ENCODE data around the gene MFSD12.

MFSD12 gene

GRCh38 chr19:3555653-3556422 is 1.5 kb downstream of the MFSD12 start:
- DNase-seq: no peak

DNA sequence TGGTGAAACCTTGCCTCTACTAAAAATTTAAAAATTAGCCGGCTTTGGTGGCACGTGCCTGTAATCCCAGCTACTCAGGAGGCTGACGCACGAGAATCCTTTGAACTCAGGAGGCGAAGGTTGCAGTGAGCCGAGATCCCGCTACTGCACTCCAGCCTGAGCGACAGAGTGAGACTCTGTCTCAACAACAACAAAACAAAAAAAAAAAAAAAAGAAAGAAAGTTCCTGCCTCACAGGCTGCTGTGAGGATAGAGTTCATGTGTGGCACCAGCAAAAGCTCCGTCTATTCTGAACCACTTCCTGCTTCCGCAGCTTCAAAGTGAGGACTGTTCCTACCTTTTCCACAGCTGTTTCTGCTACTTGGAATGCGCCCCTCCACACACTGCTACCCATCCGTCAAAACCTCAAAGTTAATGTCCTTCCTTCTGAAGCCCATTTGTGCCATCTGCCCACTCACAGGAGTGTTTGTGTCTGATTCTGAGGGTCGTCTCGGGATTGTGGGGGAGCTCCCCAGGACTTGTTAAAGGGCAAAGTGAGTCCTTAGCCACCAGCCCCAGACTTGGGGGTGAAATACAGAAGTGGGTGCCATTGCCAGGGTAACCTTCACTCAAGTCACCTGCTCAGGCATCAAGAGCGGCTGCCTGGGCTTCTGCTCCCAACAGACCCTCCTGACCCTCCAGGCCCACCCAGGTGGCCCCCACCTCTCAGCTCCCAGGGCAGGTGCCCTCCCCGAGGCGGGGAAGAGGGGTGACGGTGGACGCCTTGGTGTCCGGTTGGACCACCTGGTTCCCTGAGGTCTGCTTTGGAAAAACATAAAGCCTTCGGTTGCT is 2.9 kb downstream of the MFSD12 start:
- DNase-seq: no peak

GRCh38 chr19:3551792-3552095 is 5.6 kb downstream of the MFSD12 start:
- DNase-seq: no peak

GRCh38 chr19:3550947-3551791 is 6.2 kb downstream of the MFSD12 start:
- DNase-seq: no peak

GRCh38 chr19:3549816-3550215 is 7.6 kb downstream of the MFSD12 start:
- DNase-seq: no peak

GRCh38 chr19:3548606-3549005 is 8.8 kb downstream of the MFSD12 start:
- DNase-seq: no peak

DNA sequence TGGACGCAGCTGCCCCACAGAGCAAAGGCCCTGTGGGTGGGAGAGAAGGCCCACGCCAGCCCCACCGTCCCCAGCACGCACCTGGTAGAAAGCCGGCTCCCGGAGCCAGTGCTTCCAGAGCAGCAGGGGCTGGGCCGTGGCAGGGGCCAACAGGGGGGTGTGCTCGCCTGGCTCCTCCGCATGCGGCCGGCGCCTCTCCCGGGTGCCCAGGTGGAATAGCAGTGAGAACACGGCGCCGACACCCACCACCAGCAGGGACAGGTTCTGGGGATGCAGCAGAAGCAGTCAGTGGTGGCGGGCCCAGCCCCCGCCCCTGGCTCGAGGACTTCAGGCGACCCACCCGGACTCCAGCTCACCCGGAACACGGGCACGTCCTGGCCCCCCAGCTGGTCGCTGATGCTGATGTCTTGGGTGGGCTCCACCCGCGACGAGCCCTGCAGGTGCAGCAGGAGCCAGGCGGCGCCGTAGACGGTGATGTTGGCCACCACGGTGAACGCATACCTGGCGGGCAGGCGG is 9.6 kb downstream of the MFSD12 start:
- no peak for DNase-seq

DNA sequence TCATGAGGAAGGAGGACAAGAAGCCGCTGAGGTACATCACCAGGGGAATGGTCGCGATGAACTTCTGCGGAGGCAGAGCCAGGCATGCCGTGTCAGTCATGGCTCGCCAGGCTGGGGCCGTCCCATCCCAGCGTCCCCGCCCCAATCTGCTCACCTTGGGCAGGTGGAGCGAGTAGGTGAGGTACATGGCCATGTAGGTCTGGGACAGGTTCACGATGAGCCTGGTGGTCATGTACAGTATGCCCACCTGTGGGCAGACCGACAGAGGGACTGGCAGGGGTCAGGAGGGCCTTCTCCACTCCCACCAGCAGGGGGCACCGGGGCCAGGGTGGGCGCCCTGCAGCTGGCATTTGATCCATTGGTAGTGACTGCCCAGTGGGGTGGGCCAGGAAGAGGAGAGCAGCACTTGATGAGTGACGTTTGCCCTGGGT is 10.1 kb downstream of the MFSD12 start:
- DNase-seq: no peak

DNA sequence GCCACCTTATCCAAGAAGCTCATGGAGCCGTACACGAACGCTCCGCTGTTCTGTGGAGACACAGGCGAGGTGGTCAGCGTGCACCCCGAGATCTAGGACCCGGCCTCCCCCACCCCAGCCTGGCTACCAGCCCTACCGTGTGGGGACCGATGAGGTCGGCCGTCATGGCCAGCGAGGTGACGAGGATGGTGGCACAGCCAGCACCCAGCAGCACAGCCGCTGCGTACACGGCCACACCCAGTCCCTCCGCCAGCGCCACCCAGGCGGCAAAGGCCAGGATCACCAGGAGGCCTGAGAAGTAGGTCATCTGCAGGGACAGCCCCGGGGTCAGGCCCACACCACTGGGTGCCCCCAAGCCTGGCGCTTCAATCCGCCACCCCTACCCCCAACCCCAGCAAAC is 11.3 kb downstream of the MFSD12 start:
- no peak for DNase-seq

- DNase-seq: no peak
Observed at GRCh38 chr19:3545669-3546034, 11.7 kb downstream of the MFSD12 start.

GRCh38 chr19:3544742-3545668 is 12.4 kb downstream of the MFSD12 start:
- no peak for DNase-seq

GRCh38 chr19:3544058-3544376 is 13.4 kb downstream of the MFSD12 start:
- DNase-seq: no peak

GRCh38 chr19:3543150-3544057 is 14.0 kb downstream of the MFSD12 start:
- no peak for DNase-seq

DNA sequence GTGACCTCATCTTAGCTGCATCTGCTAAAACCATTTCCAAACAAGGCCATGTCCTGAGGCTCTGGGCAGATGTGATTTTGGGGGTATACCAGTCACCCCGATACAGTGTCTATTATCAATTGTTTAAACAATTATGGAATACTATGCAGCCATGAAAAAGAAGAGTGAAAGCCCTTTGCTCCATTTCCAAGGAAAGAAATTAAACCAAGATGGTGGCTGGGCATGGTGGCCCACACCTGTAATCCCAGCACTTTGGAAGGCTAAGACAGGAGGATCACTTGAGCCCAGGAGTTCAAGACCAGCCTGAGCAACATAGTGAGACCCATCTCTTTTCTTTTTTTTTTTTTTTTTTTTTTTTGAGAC is 17.6 kb downstream of the MFSD12 start:
- DNase-seq: no peak

DNA sequence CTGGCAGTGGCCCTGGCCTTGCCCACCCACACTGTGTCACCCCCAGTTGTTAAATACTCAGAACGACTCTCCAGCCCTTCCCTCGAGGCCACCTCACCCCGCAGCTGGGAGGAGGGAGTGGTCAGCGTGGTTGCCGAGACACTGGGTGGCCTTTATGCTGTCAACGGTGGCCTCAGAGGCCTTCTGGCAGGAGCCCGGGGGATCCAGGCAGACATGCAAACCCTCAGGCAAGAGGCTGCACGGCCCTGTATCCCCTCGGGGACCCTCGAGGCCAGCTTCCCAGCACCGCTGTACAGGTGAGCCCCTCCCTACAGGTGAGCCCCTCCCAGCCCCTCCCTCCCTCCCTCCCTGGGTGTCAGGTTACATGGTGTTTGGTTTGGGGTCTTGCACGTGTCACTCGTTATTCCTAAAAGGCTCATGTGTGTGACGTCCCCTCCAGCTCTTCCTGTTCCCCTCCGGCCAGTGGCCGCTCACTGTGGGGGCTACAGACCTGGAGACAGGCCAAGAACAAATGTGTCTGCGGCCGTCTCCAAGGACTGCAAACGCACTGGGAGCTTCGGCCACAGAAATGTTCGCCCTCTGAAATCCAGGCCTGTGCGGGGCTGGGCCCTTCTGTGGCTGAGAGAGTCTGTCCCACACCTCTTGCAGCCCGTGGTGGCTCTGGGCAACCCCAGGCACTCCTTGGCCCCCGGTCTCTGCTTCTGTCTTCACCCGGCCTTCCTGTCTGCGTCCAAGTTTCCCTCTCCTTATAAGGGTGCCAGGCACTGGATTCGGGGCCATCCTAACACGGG is 18.2 kb downstream of the MFSD12 start, which contains the start of gene TEKTIP1:
Gene TEKTIP1, plus strand, starts transcription at position 210 of the 791 bp plus-strand sequence. Its CDS starts 4 bp downstream, at position 214.
- DNase-seq: no peak

- DNase-seq: no peak
Observed at GRCh38 chr19:3538258-3538929, 19.0 kb downstream of the MFSD12 start.

DNA sequence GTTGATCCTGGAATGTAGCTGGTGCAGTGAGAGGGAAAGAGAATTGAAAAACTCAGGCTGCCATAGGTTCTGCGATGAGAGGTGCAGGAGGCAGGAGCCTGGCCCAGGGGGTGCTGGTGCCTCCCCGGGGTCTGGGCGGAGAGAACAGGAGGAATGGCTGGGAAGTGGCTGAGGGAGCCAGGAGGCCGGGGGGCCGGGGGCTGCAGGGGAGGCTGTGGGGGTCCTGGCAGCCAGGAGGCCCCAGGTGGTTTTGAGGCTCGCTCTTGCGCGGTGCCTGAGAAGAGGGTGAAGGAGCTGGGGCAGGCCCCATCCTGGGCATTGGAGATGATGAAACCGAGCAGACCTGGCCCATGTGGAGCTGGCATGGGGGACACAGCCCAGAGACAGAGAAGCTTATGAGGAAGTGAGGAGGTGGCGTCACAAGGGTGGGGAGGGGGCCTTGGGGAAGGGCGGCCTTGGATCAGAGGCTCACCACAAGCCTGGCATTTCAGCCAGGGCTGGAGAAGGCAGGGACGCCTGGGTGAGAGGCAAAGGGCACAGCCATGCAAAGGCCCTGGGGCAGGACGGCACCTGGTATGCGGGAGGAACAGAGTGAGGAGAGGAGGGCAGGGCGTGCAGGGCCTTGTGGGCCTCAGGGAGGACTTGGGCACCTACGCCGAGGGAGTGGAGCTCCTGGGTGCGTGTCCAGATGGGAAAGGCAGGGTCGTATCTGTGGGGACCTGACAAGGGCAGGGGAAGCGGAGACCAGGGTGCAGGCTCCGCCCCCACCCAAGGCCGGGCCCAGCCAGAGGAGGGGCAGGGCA is 19.7 kb downstream of the MFSD12 start:
- DNase-seq: no peak

GRCh38 chr19:3537101-3537437 is 20.3 kb downstream of the MFSD12 start:
- DNase-seq: no peak
